Heart right ventricle (tissue), 16 donors: ENCODE results near the gene SLC6A6. TPM values are rescaled to one million over a fixed set of nuclear protein-coding genes. Genes with fewer than 3 reads are reported as not detected.

Experiments
- ATAC-seq, 8 donors: fragments of 200-7000 bp; cut with Tn5 transposase; one replicate each; pipeline ENCODE4 v1.9.1; 2020; ENCODE audit warnings: mild to moderate bottlenecking in 8 of 8, moderate library complexity in 8 of 8, moderate number of reproducible peaks in 1 of 8
- DNase-seq, 2 donors: peaks; one replicate each; pipeline ENCODE4 v3.0.0-alpha.2; 2020
- H3K27ac ChIP-seq, 10 donors: fragments of 200-600 bp; sonication (generic) in 2 of 10; one replicate each; pipeline versions ENCODE4 v1.5.0 to v1.8.0; 2020 to 2022; ENCODE audit warnings: mild to moderate bottlenecking in 3 of 10
- H3K27me3 ChIP-seq, 7 donors: fragments of 200-600 bp; one replicate each; pipeline ENCODE4 v1.8.0; 2021 to 2022; ENCODE audit warnings: mild to moderate bottlenecking in 2 of 7
- H3K36me3 ChIP-seq, 9 donors: fragments of 200-600 bp; sonication (generic) in 1 of 9; one replicate each; pipeline versions ENCODE4 v1.5.0 to v1.8.0; 2020 to 2022; ENCODE audit warnings: mild to moderate bottlenecking in 2 of 9
- H3K4me1 ChIP-seq, 9 donors: fragments of 200-600 bp; sonication (generic) in 1 of 9; one replicate each; pipeline versions ENCODE4 v1.5.0 to v1.8.0; 2020 to 2022; ENCODE audit warnings: mild to moderate bottlenecking in 4 of 9
- H3K4me3 ChIP-seq, 10 donors: fragments of 200-600 bp; sonication (generic) in 2 of 10; one replicate each; pipeline versions ENCODE4 v1.5.0 to v1.8.0; 2020 to 2022; ENCODE audit warnings: mild to moderate bottlenecking in 7 of 10, moderate library complexity in 2 of 10
- H3K9me3 ChIP-seq, 11 donors: fragments of 200-600 bp in 10 of 11; sonication (generic) in 2 of 11; one replicate each; pipeline versions ENCODE4 v1.5.0 to v1.8.0; 2013 to 2022; ENCODE audit warnings: mild to moderate bottlenecking in 2 of 11, control low read depth in 1 of 11, moderate library complexity in 1 of 11
- CTCF ChIP-seq, 9 donors: fragments of 200-600 bp; sonication (generic) in 2 of 9; IDR thresholded peaks; one replicate each; pipeline versions ENCODE4 v1.5.0 to v1.8.0; 2021 to 2022; ENCODE audit warnings: antibody characterized with exemption in 9 of 9, mild to moderate bottlenecking in 5 of 9, moderate library complexity in 1 of 9
- WGBS, 2 donors: extraction: QIAGEN DNeasy Blood & Tissue Kit; methylation state at CpG; one replicate each; pipeline ENCODE4 v1.1.7; 2013; ENCODE audit warnings: inconsistent platforms in 1 of 2; 5-methylcytosine and 5-hydroxymethylcytosine counted together
- intact Hi-C, 10 donors: fragments of 100-400 bp; cut with DNase I; formaldehyde crosslinking; loops; one replicate each; pipeline versions ENCODE4 v1.11.1 to v1.14.2; 2022
- polyA plus RNA-seq, 2 donors: library from polyadenylated mRNA; stranded (reverse); fragments of 200-250 nt; gene quantifications; one replicate each; pipeline ENCODE4 v1.2.3, GENCODE V29; 2013
- total RNA-seq, 10 donors: library from RNA; stranded (reverse); fragmentation: NEBNext Ultra II Directional in 3 of 10; extraction: Animal tissue kit (Norgen Biotek cat#: 25700) in 3 of 10; gene quantifications; one replicate each; pipeline versions ENCODE4 v1.2.1 to v1.2.4, GENCODE V29; 2021 to 2023
- donor health status: Arrhythmogenic right ventricular cardiomyopathy.
- donor health status: ischemic (EF 13 %, LVEDD 7.1; RV severe dilation, severe dysfunction).
- donor health status: healthy with polysubstance abuse.
- donor health status: DM: no; HTN: yes; CAD: no.
- donor health status: DM: no; HTN: no; CAD: no.
- donor health status: ischemic (EF 25% LVEDD 6.9; RV normal size, moderate dysfunction).
- donor health status: ischemic (EF 25% LVEDD 5.7; RV mildly dilated, moderate dysfunction).
- donor health status: healthy.
- donor health status: DM: yes; HTN: yes; CAD: no.
- donor health status: Ischemic cardiomyopathy.
- donor health status: ischemic (EF 35%, LVEDD 5.7; RV mildly dilated, moderate dysfunction).
- donor health status: nonischemic (EF 11% LVEDD 7.7; RV severe dilation, severe dysfunction).
- donor health status: DM: yes; HTN: yes; CAD: no.
- donor health status: PGD.
- donor health status: ischemic (EF 29% LVEDD 5.4; RV normal size, mild dysfunction).
- donor health status: nonischemic (EF 23%, LVEDD 6.1; RV moderate dilation, normal function).

SLC6A6 gene
- total and polyA plus RNA-seq, 12 donors, result 7.7 to 68.7 (median 44.0) TPM

DNA sequence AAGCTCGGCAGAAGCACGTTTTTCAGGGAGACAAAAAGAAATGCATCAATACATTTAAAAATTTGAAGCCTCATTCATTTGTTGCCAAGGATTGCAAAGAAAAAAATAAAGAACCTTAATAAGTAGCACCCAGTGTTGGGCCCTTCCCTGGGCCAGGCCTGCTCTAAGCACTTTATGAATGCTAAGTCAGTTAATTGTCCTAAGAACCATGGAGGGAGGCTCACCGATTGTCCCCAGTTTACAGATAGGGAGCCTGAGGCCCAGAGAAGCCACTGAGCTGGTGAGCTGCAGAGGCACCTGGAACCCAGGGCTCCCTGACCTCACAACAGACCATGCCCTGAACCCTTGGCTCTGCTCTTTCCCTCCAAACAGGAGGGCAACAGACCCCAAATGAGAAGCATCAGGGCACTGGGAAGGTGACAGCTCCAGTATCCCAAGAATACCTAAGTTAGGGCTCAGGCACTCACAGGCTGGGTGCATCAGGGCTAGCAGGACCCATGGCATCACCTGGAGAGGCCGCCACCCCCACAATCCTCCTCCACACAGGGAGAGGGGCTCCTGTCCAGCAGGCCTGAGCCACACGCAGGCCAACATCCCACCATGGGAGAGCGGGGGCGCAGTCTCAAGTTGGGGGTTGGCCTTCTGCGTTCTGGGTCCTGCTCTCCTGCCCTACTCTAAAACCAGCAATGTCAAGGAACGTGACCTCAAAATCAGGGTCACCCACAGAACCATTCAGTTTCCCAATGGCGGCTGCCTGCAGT, 133.8 kb downstream of the SLC6A6 start:
- no peak for DNase-seq
- H3K27ac ChIP-seq, result peak overlapping the region in 6 of 10 donors; percentile 59 to 91 (median 64)
- peaks cover 31 to 91% (median 70%) of the 10 kb centered on the region in 9 donors for H3K4me1 ChIP-seq
- intact Hi-C loops, result no loop called here
- peaks cover 0 to 4% (median 0%) of the 10 kb centered on the region in 7 donors for H3K27me3 ChIP-seq
- TF ChIP-seq CTCF (IDR thresholded peaks at IDR 0.05), result no peak
- H3K36me3 ChIP-seq, result no peaks in the 10 kb centered on the region
- no peak overlapping the region for H3K4me3 ChIP-seq
- WGBS, 2 donors, result 87 to 90% methylated on average over 10 of the region's 10 CpGs
- H3K9me3 ChIP-seq, result no peaks in the 10 kb centered on the region
- no peak for ATAC-seq

DNA sequence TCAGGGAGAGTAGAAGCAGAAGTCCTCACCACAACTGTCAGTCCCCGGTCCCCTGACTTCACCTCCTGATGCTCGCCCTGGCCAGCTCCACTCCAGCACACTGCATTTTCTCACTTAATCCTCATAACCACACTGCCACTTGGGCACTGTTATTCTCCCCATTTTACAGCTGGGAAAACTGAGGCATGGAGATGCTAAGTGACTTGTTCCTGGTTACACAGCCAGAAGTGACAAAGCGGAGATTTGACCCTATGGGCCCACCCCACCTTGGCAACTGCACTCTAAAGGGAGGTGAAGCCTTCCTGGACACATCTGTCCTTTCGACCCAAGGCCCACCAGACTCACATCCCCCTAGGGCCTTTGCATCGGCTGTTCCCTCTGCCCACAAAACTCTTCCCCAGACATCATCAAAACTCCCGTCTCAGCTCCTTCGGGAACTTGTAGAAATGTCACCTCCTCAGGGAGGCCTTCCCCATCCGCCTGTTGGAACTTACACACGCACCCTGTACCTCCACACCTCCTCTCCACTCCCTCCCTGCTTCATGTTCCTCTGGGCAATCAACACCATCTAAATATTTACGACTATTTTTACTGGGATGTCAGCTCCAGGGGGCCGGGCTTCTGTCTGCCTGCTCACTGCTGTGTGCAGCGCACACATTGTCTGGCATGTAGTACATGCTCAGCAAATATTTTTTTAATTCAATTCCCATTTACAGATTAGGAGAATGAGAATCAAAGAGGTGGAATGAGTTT, 134.6 kb downstream of the SLC6A6 start:
- intact Hi-C loops, result no loop called here
- Histone ChIP-seq H3K4me1 (peaks cover 31 to 87% (median 68%) of the 10 kb centered on the region in 9 donors), H3K4me3 (no peak overlapping the region)

GRCh38 chr3:14537590-14538450, 135.4 kb downstream of the SLC6A6 start:
- Histone ChIP-seq H3K27ac (peak overlapping the region; percentile 10 to 96 (median 88)), H3K4me3 (peak overlapping the region in 1 of 10 donors; percentile 60), H3K27me3 (peaks cover 0 to 4% (median 0%) of the 10 kb centered on the region in 7 donors), H3K9me3 (no peaks in the 10 kb centered on the region), H3K36me3 (no peaks in the 10 kb centered on the region), H3K4me1 (peaks cover 24 to 79% (median 64%) of the 10 kb centered on the region in 9 donors)
- ATAC-seq (peak in 6 of 8 donors; percentile 18 to 45 (median 36)), DNase-seq (no peak)
- WGBS, 2 donors, result 69 to 82% methylated on average over 10 of the region's 10 CpGs
- TF ChIP-seq CTCF (IDR thresholded peaks at IDR 0.05), result no peak
- intact Hi-C loops, result loop anchor here in 1 of 10 donors (2.0 kb wide), 1 partner anchor 15 kb away; no protein-coding TSS in a partner anchor

More for the DNA sequence above, 134.6 kb downstream of the SLC6A6 start:
- TF ChIP-seq CTCF (IDR thresholded peaks at IDR 0.05), result no peak
- ATAC-seq (no peak), DNase-seq (no peak)
- 80 to 86% methylated on average over 12 of the region's 12 CpGs for WGBS, 2 donors
- Histone ChIP-seq H3K36me3 (no peaks in the 10 kb centered on the region), H3K27ac (peak overlapping the region in 9 of 10 donors; percentile 12 to 96 (median 89)), H3K9me3 (no peaks in the 10 kb centered on the region), H3K27me3 (peaks cover 0 to 4% (median 0%) of the 10 kb centered on the region in 7 donors)
